ENCODE results near the gene FOXK2. TPM values are rescaled to one million over a fixed set of nuclear protein-coding genes. Genes with fewer than 3 reads are reported as not detected.
A peak's percentile ranks its signal among the peaks of the same experiment; 100 is the strongest.

The FOXK2 gene
- 10 to 100 TPM; 27.8 to 40.3 TPM for total RNA-seq

DNA sequence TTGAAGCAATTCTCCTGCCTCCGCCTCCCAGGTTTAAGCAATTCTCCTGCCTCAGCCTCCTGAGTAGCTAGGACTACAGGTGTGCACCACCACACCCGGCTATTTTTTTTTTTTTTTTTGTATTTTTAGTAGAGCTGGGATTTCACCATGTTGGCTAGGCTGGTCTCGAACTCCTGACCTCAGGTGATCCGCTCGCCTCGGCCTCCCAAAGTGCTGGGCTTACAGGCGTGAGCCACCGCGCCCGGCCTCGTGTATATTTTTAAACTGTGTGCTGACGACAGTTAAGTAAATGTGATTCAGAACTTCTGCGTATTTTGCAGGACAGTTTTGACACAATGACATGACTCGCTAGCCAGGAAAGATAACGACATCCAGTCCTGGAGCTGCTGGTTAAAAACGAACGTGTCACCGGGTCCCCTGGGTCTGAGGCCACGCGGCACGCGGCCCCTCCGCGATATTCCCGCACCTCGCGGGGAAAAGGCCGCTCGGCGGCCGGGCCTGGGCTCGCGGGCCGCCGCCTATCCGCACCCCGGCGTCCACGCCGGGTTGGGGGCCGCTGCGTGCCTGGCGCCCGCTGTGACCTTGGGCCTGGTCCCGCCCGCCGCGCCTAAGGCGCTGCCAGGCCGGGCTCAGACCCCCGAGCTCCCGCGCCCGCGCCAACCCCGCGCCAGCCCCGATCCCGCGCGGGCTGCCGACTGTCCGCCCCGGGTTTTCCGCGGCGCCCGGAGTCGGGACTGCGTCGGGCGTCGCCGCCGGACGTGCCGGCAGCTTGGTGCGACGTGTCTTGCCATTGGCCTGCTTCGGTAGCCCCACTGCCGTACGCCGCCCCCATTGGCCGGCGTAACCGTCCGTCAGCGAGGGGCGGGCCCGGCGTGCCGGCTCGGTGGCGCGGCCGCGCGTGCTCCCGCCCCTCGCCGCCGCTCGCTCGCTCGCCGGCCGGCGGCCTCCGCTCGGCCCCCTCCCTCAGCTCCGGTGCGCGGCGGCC lies at the start of gene FOXK2:
Gene FOXK2, plus strand, starts transcription at position 907 of the 985 bp plus-strand sequence. CDS start 157 bp downstream, outside the sequence.
- no peaks in the 10 kb centered on the region for H3K27me3 ChIP-seq
- peak within 1 kb of the TSS; percentile 67 to 86 for H3K4me3 ChIP-seq
- peak within 1 kb of the TSS; percentile 92 to 94 for H3K27ac ChIP-seq
- H3K9me3 ChIP-seq: no peaks in the 10 kb centered on the region
- DNase-seq (ENCODE audit: low spot score): peak; percentile 92
- no peaks in the 10 kb centered on the region for H3K36me3 ChIP-seq
- TF ChIP-seq, protein P1, sequence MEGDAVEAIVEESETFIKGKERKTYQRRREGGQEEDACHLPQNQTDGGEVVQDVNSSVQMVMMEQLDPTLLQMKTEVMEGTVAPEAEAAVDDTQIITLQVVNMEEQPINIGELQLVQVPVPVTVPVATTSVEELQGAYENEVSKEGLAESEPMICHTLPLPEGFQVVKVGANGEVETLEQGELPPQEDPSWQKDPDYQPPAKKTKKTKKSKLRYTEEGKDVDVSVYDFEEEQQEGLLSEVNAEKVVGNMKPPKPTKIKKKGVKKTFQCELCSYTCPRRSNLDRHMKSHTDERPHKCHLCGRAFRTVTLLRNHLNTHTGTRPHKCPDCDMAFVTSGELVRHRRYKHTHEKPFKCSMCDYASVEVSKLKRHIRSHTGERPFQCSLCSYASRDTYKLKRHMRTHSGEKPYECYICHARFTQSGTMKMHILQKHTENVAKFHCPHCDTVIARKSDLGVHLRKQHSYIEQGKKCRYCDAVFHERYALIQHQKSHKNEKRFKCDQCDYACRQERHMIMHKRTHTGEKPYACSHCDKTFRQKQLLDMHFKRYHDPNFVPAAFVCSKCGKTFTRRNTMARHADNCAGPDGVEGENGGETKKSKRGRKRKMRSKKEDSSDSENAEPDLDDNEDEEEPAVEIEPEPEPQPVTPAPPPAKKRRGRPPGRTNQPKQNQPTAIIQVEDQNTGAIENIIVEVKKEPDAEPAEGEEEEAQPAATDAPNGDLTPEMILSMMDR (IDR thresholded peaks at IDR 0.05): no peak
- H3K4me1 ChIP-seq: peaks cover 0 to 30% of the 10 kb centered on the region in 2 donors

DNA sequence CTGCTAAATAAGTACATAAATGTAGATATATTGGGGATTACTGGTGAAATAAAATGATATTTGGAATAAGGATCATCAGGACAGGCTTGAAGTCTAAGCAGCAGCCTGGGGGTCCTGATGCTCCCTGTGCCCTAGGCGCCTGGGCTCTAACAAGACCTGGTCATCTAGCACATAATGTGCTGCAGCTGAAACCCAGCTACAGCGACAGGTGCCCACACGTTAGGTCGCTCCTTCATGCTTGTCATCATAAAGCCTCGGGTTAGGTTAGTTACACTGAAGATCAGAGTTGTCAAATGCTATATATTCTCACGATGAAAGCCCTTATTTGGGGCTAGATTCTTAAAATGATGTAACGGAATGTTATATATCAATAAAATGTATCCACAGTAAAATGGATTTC lies 49.5 kb upstream of the FOXK2 start:
- H3K36me3 ChIP-seq: peaks cover 86% of the 10 kb centered on the region
- no peaks in the 10 kb centered on the region for H3K27me3 ChIP-seq

DNA sequence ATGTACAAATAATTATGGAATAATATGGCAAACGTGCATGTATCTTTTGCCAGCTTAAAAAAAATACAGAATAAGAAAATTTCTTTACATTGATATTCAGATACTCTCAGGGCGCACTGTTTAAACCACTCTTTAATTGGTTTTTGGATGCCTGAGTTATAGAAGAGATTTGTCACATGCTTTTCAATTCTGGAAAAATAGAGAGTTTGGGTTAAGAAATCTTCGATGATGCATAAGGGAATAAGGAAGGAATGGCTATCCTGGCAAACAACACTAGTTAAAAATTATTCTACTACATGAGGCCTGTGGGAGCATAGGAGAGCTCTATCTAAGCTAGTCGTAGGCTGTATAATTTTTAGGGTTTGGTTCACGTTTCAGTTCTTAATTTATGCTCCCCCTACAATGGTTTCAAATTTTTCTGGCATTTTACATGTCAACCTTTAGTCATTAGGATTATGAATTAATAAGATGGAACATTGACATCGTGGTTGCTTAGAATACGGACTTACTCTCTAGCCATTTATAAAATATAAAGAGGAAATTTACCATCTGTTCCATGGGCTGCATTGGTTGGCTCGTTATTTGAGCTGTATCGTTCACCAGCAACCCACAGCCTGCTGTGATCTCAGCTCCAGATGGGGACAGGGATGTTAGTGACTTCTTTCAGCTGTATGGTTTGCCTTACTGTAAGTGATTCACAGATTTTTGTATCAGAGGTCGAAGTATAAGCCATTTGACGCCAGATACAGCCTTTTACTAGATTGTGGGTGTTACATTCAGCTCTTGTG lies 45.1 kb upstream of the FOXK2 start:
- TF ChIP-seq, protein P1 (IDR thresholded peaks at IDR 0.05): no peak
- Histone ChIP-seq H3K36me3 (peaks cover 71% of the 10 kb centered on the region), H3K27ac (no peak overlapping the region), H3K27me3 (no peaks in the 10 kb centered on the region), H3K4me1 (no peaks in the 10 kb centered on the region), H3K9me3 (no peaks in the 10 kb centered on the region), H3K4me3 (no peak overlapping the region)
- no peak for DNase-seq (ENCODE audit: low spot score)

More for the DNA sequence above, 49.5 kb upstream of the FOXK2 start:
- no peak for DNase-seq (ENCODE audit: low spot score)
- H3K27ac ChIP-seq: no peak overlapping the region
- TF ChIP-seq, protein P1 (IDR thresholded peaks at IDR 0.05): no peak
- H3K4me1 ChIP-seq: no peaks in the 10 kb centered on the region
- no peak overlapping the region for H3K4me3 ChIP-seq
- H3K9me3 ChIP-seq: no peaks in the 10 kb centered on the region

DNA sequence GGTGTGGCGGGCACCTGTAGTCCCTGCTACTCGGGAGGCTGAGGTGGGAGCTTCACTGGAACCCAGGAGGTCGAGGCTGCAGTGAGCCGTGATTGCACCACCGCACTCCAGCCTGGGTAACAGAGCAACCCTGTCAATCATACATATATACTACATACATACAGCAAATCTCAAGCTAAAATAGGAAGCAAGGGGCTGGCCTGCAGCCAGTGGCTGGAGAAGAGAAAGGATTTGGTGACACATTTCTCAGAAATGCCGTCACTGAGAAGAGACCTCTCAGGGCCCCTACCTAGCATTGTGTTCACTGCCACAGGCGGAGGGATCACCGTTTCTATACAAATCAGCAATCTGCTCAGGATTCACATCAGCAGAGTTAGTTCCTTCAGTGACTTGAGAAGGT lies 44.1 kb upstream of the FOXK2 start:
- no peak for DNase-seq (ENCODE audit: low spot score)
- TF ChIP-seq, protein P1 (IDR thresholded peaks at IDR 0.05): no peak
- H3K36me3 ChIP-seq: peaks cover 72% of the 10 kb centered on the region

DNA sequence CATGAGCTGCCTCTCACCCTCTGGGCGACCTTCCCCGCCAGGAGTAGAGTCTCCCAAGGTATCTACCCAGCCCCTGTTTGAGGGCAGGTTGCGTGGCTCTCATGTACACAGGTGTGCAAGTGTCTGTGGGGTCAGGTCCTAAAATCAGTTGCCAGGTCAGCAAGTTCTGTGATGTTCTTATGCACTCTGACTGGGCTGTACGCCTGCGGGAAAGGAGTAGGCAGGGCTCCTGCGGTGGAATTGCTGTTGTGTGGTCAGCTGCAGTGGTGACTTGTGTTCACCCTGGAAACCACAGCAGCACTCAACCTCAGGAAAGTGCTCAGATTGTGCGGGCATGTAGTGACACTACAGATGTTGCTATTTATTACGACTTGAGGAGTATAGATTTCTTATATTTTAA lies 41.6 kb upstream of the FOXK2 start:
- DNase-seq (ENCODE audit: low spot score): no peak
- no peak overlapping the region for H3K27ac ChIP-seq
- no peaks in the 10 kb centered on the region for H3K27me3 ChIP-seq
- TF ChIP-seq, protein P1 (IDR thresholded peaks at IDR 0.05): no peak
- H3K4me1 ChIP-seq: no peaks in the 10 kb centered on the region
- H3K4me3 ChIP-seq: no peak overlapping the region
- peaks cover 79% of the 10 kb centered on the region for H3K36me3 ChIP-seq
- no peaks in the 10 kb centered on the region for H3K9me3 ChIP-seq

More for the DNA sequence above, 44.1 kb upstream of the FOXK2 start:
- no peak overlapping the region for H3K27ac ChIP-seq
- H3K9me3 ChIP-seq: no peaks in the 10 kb centered on the region
- no peaks in the 10 kb centered on the region for H3K27me3 ChIP-seq
- no peak overlapping the region for H3K4me3 ChIP-seq
- H3K4me1 ChIP-seq: no peaks in the 10 kb centered on the region
